ENCODE results near the gene NDEL1. TPM values are rescaled to one million over a fixed set of nuclear protein-coding genes. Genes with fewer than 3 reads are reported as not detected.

NDEL1 gene
- total RNA-seq, 1 donor from 2014 or later, result 43.5 TPM

DNA sequence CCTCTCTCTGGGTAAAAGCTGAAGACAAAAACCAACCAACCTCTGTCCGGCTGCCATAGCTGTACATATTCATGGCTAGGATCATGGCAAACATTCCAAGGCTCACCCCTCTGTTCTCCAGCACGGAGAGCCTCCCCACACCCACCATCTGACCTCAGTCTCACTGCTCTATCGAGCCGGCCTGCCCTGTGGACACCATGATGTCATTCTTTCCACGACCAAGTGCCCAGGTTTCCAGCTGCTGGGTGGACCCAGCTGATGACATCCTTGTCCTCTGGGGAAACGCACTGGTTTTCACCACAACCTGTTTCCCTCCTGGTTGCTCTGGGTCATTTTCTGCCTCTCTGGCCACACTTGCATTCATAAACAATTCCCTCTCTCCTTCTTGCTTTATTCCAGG is 67.7 kb downstream of the NDEL1 start:
- DNase-seq (ENCODE audit: low read depth), result no peak
- no peak for TF ChIP-seq CTCF (IDR thresholded peaks at IDR 0.05; ENCODE audit: insufficient read depth, low read length, poor library complexity, severe bottlenecking)
- Histone ChIP-seq H3K27me3 (ENCODE audit: control insufficient read depth, insufficient read depth, low read length) (no peaks in the 10 kb centered on the region), H3K36me3 (ENCODE audit: control insufficient read depth, insufficient read depth, low read length) (peaks cover 5% of the 10 kb centered on the region), H3K4me3 (ENCODE audit: low read depth, low read length) (no peak overlapping the region)

GRCh38 chr17:8503807-8504206 is 68.1 kb downstream of the NDEL1 start:
- no peak for TF ChIP-seq CTCF (IDR thresholded peaks at IDR 0.05; ENCODE audit: insufficient read depth, low read length, poor library complexity, severe bottlenecking)
- no peak for DNase-seq (ENCODE audit: low read depth)
- H3K36me3 ChIP-seq (ENCODE audit: control insufficient read depth, insufficient read depth, low read length), result peaks cover 5% of the 10 kb centered on the region
- no peaks in the 10 kb centered on the region for H3K27me3 ChIP-seq (ENCODE audit: control insufficient read depth, insufficient read depth, low read length)
- H3K4me3 ChIP-seq (ENCODE audit: low read depth, low read length), result no peak overlapping the region

DNA sequence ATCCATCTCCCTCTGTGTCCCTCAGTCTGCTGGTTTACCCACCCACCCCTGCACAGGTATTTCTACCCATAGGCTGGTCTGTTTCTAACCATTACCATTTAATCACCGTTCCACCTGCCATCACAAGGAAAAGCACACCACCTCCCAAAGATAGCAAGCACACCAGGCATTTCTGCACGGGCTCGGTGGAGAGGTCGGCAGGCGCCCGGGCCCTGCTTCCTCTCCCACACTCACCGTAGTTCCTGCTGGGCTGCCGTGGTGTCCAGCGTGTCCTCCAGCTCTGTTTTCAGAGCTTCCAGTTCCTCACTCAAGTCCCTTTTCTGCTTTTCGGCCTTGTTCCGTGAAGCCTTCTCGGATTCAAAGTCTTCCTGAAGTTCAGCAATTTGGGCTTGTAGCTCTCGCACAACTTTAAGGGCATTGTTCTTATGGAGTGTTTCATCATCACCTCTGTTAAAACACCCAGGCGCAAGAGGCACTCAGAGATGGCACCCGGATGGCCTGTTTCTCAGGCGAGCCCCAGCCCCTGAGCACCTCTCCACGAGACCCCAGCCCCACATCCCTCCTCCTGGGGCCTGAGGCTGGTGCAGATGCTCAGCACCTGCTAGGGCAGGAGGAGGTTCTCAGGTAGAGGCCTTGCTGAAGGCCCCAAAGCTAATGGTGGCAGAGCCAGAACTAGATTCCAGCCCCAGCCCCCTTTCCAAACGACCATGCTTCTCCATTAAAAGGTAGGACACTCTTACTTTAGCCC is 69.0 kb downstream of the NDEL1 start:
- DNase-seq (ENCODE audit: low read depth), result no peak
- no peak for TF ChIP-seq CTCF (IDR thresholded peaks at IDR 0.05; ENCODE audit: insufficient read depth, low read length, poor library complexity, severe bottlenecking)
- H3K27me3 ChIP-seq (ENCODE audit: control insufficient read depth, insufficient read depth, low read length), result no peaks in the 10 kb centered on the region
- peaks cover 5% of the 10 kb centered on the region for H3K36me3 ChIP-seq (ENCODE audit: control insufficient read depth, insufficient read depth, low read length)
- H3K4me3 ChIP-seq (ENCODE audit: low read depth, low read length), result no peak overlapping the region

GRCh38 chr17:8506145-8506544 is 70.5 kb downstream of the NDEL1 start:
- Histone ChIP-seq H3K4me3 (ENCODE audit: low read depth, low read length) (no peak overlapping the region), H3K36me3 (ENCODE audit: control insufficient read depth, insufficient read depth, low read length) (peaks cover 5% of the 10 kb centered on the region), H3K27me3 (ENCODE audit: control insufficient read depth, insufficient read depth, low read length) (no peaks in the 10 kb centered on the region)
- no peak for TF ChIP-seq CTCF (IDR thresholded peaks at IDR 0.05; ENCODE audit: insufficient read depth, low read length, poor library complexity, severe bottlenecking)
- no peak for DNase-seq (ENCODE audit: low read depth)

- TF ChIP-seq CTCF (IDR thresholded peaks at IDR 0.05; ENCODE audit: insufficient read depth, low read length, poor library complexity, severe bottlenecking), result no peak
- Histone ChIP-seq H3K4me3 (ENCODE audit: low read depth, low read length) (no peak overlapping the region), H3K27me3 (ENCODE audit: control insufficient read depth, insufficient read depth, low read length) (no peaks in the 10 kb centered on the region), H3K36me3 (ENCODE audit: control insufficient read depth, insufficient read depth, low read length) (peaks cover 4% of the 10 kb centered on the region)
- no peak for DNase-seq (ENCODE audit: low read depth)
Measured at GRCh38 chr17:8514801-8515200, 79.1 kb downstream of the NDEL1 start.

Other genes with a start within 250 kb of the NDEL1 start
- gene BORCS6, start 245.7 kb upstream of the NDEL1 start, total RNA-seq, result 13.3 and 16.1 TPM in 2 replicates
- 11.6 and 21.6 TPM in 2 replicates for gene AURKB, start 225.3 kb upstream of the NDEL1 start, total RNA-seq
- gene CTC1, start 187.8 kb upstream of the NDEL1 start, total RNA-seq, result 7.8 and 14.1 TPM in 2 replicates
- gene PFAS, start 186.6 kb upstream of the NDEL1 start, total RNA-seq, result 33.5 and 34.3 TPM in 2 replicates
- gene RANGRF, start 147.2 kb upstream of the NDEL1 start, total RNA-seq, result 27.2 and 30.0 TPM in 2 replicates
- 0.84 and 1.5 TPM in 2 replicates for gene SLC25A35, start 140.5 kb upstream of the NDEL1 start, total RNA-seq
- gene ARHGEF15, start 125.6 kb upstream of the NDEL1 start, total RNA-seq, result 0.08 and 0.21 TPM in 2 replicates
- not detected in 2 replicates for gene ODF4, start 96.0 kb upstream of the NDEL1 start, total RNA-seq
- gene RPL26, start 52.7 kb upstream of the NDEL1 start, total RNA-seq, result 6,130 and 6,972 TPM in 2 replicates
- gene RNF222, start 38.1 kb upstream of the NDEL1 start, total RNA-seq, result 0.14 TPM in 1 of 2 replicates, not detected in the other
- 65.9 and 90.5 TPM in 2 replicates for gene MYH10, start 194.8 kb downstream of the NDEL1 start, total RNA-seq

Data from kidney epithelial cell (primary cell).